DOHH2 (cell line): ENCODE measurements around the gene DMGDH.

Source experiments
- H3F3A ChIP-seq: fragments of 200-600 bp; sonication (generic), shearing (Covaris generic); 2 replicates; pipeline ENCODE4 v1.6.0; 2016; ENCODE audit warnings: antibody characterized with exemption, mild to moderate bottlenecking; ENCODE audit not compliant: control insufficient read depth, insufficient read depth
- H3K27ac ChIP-seq: fragments of 200-600 bp; sonication (generic); 2 replicates; pipeline ENCODE4 v1.5.1; 2014; ENCODE audit warnings: low read depth, mild to moderate bottlenecking, low read length, moderate library complexity
- H3K27me3 ChIP-seq: fragments of 200-600 bp; sonication (generic); 2 replicates; pipeline ENCODE4 v1.6.1; 2014; ENCODE audit warnings: mild to moderate bottlenecking, low read length, mixed read lengths; ENCODE audit not compliant: control insufficient read depth
- H3K36me3 ChIP-seq: fragments of 200-600 bp; sonication (generic); 2 replicates; pipeline ENCODE4 v1.6.1; 2014; ENCODE audit warnings: mild to moderate bottlenecking, low read length, moderate library complexity, mixed read lengths; ENCODE audit not compliant: control insufficient read depth
- H3K4me1 ChIP-seq: fragments of 200-600 bp; sonication (generic); 2 replicates; pipeline ENCODE4 v1.6.1; 2014; ENCODE audit warnings: mild to moderate bottlenecking, low read length, mixed read lengths; ENCODE audit not compliant: control insufficient read depth
- H3K4me2 ChIP-seq: fragments of 200-600 bp; sonication (generic); 2 replicates; pipeline ENCODE4 v1.6.0; 2014; ENCODE audit warnings: mild to moderate bottlenecking, low read length, moderate library complexity
- H3K4me3 ChIP-seq: fragments of 200-600 bp; sonication (generic); 2 replicates; pipeline ENCODE4 v1.5.1; 2014; ENCODE audit warnings: mild to moderate bottlenecking, low read length, mixed read lengths
- H3K79me2 ChIP-seq: fragments of 200-600 bp; sonication (generic); 2 replicates; pipeline ENCODE4 v1.6.1; 2014; ENCODE audit warnings: mild to moderate bottlenecking, low read length, mixed read lengths; ENCODE audit not compliant: control insufficient read depth
- H3K9me2 ChIP-seq: fragments of 200-600 bp; sonication (generic); replicated peaks from 2 replicates; pipeline ENCODE4 v1.6.1; 2014; ENCODE audit warnings: mild to moderate bottlenecking, low read length, mixed read lengths; ENCODE audit not compliant: control insufficient read depth
- H3K9me3 ChIP-seq: fragments of 200-600 bp; sonication (generic); 2 replicates; pipeline ENCODE4 v1.6.1; 2014; ENCODE audit warnings: antibody characterized with exemption, low read length, mixed read lengths; ENCODE audit not compliant: control insufficient read depth, insufficient read depth
- H4K20me1 ChIP-seq: fragments of 200-600 bp; sonication (generic); 2 replicates; pipeline ENCODE4 v1.6.0; 2014; ENCODE audit warnings: low read depth, mild to moderate bottlenecking, antibody characterized with exemption, low read length, moderate library complexity; ENCODE audit not compliant: control insufficient read depth, insufficient read depth
- CTCF ChIP-seq: fragments of 200-600 bp; sonication (generic); IDR thresholded peaks from one replicate; pipeline ENCODE4 v1.5.1; 2014; ENCODE audit warnings: antibody characterized with exemption, mild to moderate bottlenecking, low read depth, low read length; ENCODE audit not compliant: poor library complexity, severe bottlenecking
- EZH2phosphoT487 ChIP-seq: fragments of 200-600 bp; sonication (generic); IDR thresholded peaks from 2 replicates; pipeline ENCODE4 v1.6.1; 2017; ENCODE audit warnings: borderline replicate concordance, mild to moderate bottlenecking, antibody characterized with exemption, low read length, moderate library complexity, mixed read lengths

Gene DMGDH

DNA sequence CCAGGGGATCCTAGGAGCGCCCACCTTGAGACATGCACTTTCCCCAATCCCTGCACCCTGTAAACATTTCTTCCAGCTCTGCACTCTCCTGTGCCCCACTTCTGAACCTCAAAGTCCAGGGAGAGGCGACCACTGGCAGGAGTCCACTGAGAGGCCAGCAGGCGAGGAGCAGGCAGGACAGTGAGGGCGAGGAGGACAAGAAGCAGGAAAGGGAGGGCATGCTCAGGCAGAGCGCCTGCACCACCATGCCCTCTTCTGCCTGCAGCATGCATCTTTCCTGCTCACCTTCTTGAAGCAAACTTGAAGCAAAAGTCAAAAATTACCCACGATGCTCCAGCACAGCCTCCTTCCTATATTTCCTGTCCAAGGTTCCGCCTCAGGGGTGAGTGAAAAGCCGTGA is 94.4 kb downstream of the DMGDH start:
- no peaks in the 10 kb centered on the region for H3K36me3 ChIP-seq
- H3K4me1 ChIP-seq: peaks cover 17% of the 10 kb centered on the region
- H3F3A ChIP-seq: no peaks in the 10 kb centered on the region
- no peak overlapping the region for H3K4me3 ChIP-seq
- no peaks in the 10 kb centered on the region for H3K79me2 ChIP-seq
- no peaks in the 10 kb centered on the region for H3K9me2 ChIP-seq
- H3K27me3 ChIP-seq: no peaks in the 10 kb centered on the region
- no peak overlapping the region for H3K4me2 ChIP-seq
- H3K9me3 ChIP-seq: no peaks in the 10 kb centered on the region
- no peak overlapping the region for H3K27ac ChIP-seq
- H4K20me1 ChIP-seq: no peaks in the 10 kb centered on the region
- TF ChIP-seq CTCF (no peak), EZH2phosphoT487 (no peak)

DNA sequence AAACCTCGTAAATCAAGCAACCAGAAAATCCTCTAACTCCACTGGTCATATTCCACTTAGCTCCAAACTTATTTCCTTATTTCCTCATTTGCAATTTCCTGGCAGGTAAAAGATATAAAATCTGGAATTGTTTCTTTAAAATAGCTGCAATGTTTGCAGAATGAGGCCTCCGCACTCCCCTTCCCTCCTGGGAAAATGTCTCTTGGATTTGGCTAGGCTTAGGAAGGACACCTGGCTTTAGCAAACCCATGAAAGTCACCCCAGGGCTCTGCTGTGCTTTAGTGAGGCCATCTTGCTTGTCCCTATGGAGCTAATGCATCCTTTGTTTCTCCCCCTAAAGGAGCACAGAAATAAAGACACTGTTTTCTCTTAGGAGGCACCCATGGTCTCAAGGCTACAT is 94.9 kb downstream of the DMGDH start:
- Histone ChIP-seq H3K4me2 (no peak overlapping the region), H3K9me2 (no peaks in the 10 kb centered on the region), H3K79me2 (no peaks in the 10 kb centered on the region), H3K9me3 (no peaks in the 10 kb centered on the region), H4K20me1 (no peaks in the 10 kb centered on the region), H3K36me3 (no peaks in the 10 kb centered on the region), H3K27me3 (no peaks in the 10 kb centered on the region), H3K4me3 (no peak overlapping the region), H3K4me1 (peaks cover 17% of the 10 kb centered on the region), H3F3A (no peaks in the 10 kb centered on the region), H3K27ac (no peak overlapping the region)
- no peak for TF ChIP-seq EZH2phosphoT487
- TF ChIP-seq CTCF: no peak

DNA sequence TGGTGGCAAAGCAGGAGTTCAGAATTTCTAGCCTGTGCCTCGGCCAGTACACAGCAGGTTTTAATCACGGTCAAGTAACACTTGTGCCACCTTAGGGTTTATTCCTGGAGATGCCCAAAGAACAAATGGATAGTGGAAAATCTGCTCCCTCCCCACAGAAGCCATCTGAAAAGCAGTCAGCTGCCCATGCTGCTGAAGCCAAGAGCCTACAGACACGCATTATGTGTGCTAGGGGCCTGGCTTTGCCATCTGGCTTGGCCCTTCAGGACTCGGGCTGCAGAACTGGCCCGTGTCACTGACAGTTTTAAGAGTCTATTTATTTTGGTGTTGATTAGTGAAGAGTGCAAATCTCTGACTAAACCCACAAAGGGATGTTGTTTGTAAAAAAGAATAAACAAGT is 95.5 kb downstream of the DMGDH start:
- Histone ChIP-seq H3K4me2 (no peak overlapping the region), H3K79me2 (no peaks in the 10 kb centered on the region), H3K27ac (no peak overlapping the region), H3K9me2 (no peaks in the 10 kb centered on the region), H3K4me3 (no peak overlapping the region), H3K4me1 (peaks cover 17% of the 10 kb centered on the region), H3K9me3 (no peaks in the 10 kb centered on the region), H3F3A (no peaks in the 10 kb centered on the region), H3K27me3 (no peaks in the 10 kb centered on the region), H4K20me1 (no peaks in the 10 kb centered on the region), H3K36me3 (no peaks in the 10 kb centered on the region)
- TF ChIP-seq CTCF: no peak
- no peak for TF ChIP-seq EZH2phosphoT487
